IgD-negative memory B cell (primary cell): ENCODE results near the gene ITK. TPM values are rescaled to one million over a fixed set of nuclear protein-coding genes. Genes with fewer than 3 reads are reported as not detected.

Source experiments
- H3K27ac Mint-ChIP-seq, 3 donors: one replicate each; pipeline ENCODE4 v1.8.0; 2020 to 2022; ENCODE audit warnings: mild to moderate bottlenecking in 3 of 3, mixed read lengths in 3 of 3, moderate library complexity in 1 of 3
- H3K27me3 Mint-ChIP-seq: one replicate; pipeline ENCODE4 v1.8.0; 2021; ENCODE audit warnings: mixed read lengths
- H3K36me3 Mint-ChIP-seq: one replicate; pipeline ENCODE4 v1.8.0; 2020; ENCODE audit warnings: mild to moderate bottlenecking, mixed read lengths
- H3K4me1 Mint-ChIP-seq, 3 donors: one replicate each; pipeline ENCODE4 v1.8.0; 2020 to 2022; ENCODE audit warnings: mixed read lengths in 3 of 3, mild to moderate bottlenecking in 1 of 3
- H3K4me3 Mint-ChIP-seq, 4 donors: one replicate each; pipeline ENCODE4 v1.8.0; 2020 to 2022; ENCODE audit warnings: mild to moderate bottlenecking in 4 of 4, mixed read lengths in 4 of 4, moderate library complexity in 3 of 4
- H3K9me3 Mint-ChIP-seq, 3 donors: one replicate each; pipeline ENCODE4 v1.8.0; 2020 to 2021; ENCODE audit warnings: mixed read lengths in 3 of 3, mild to moderate bottlenecking in 1 of 3
- polyA plus RNA-seq: library from polyadenylated mRNA; unstranded; fragments of 300-500 nt; fragmentation: Illumina TruSeq; gene quantifications from one replicate; pipeline ENCODE4 v1.2.3, GENCODE V29; 2021

ITK gene
- polyA plus RNA-seq, 1 donor from 2014 or later, result 5.6 TPM

DNA sequence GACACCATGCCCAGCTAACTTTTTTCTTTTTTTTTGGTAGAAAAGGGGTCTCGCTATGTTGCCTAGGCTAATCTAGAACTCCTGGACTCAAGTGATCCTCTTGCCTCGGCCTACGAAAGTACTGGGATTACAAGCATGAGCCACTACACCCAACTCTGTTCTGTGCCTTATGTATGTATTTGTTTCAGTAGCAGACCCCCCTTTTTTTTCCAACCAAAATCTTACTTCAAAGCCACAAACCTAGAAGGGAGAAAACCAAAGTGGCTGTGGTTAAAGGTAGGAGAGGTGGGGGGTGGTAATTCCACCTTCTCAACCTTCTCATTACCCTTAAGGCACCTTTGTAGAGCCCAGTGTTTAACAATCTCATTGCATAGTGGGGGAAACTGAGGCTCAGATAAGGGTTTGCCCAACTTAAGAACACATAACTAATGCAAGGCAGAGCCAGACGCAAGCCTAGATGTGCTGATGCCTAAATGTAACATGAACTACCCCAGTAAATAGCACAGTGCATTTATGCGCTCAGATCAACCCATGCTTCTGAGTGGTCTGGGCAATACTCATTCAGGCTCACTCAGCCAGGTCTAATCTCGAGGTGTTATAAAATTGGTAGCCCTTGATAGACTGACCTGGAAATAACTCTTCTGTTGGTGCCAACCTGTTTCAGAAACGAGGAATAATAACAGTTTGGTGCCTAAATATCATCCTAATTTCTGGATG, 33.0 kb downstream of the ITK start:
- H3K4me3 Mint-ChIP-seq, result no peak overlapping the region
- peaks cover 15% of the 10 kb centered on the region for H3K27me3 Mint-ChIP-seq
- peaks cover 28 to 36% (median 32%) of the 10 kb centered on the region in 3 donors for H3K4me1 Mint-ChIP-seq
- no peaks in the 10 kb centered on the region for H3K9me3 Mint-ChIP-seq
- H3K36me3 Mint-ChIP-seq, result peaks cover 1% of the 10 kb centered on the region
- no peak overlapping the region for H3K27ac Mint-ChIP-seq

DNA sequence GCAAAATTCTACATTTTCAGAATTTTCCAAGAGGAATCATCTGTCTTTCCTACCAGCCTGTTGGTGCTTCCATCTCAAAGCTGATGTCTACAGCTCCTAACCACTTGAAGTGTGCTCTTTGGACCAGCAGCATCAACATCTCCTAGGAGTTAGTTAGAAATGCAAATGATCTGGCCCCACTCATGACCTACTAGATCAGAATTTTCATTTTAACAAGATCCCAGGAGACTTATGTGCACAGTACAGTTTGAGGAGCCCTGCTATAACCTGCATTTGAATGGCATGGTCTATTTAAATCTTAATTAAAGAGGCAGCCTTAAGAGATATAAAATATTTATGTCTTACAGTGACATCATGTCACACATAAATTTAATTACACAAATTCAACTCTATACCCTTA, 33.8 kb downstream of the ITK start:
- Mint-ChIP-seq H3K4me1 (peaks cover 28 to 36% (median 32%) of the 10 kb centered on the region in 3 donors), H3K27ac (no peak overlapping the region), H3K9me3 (no peaks in the 10 kb centered on the region), H3K36me3 (peaks cover 1% of the 10 kb centered on the region), H3K4me3 (peak overlapping the region in 2 of 4 donors; percentile 78 to 90), H3K27me3 (peaks cover 15% of the 10 kb centered on the region)

DNA sequence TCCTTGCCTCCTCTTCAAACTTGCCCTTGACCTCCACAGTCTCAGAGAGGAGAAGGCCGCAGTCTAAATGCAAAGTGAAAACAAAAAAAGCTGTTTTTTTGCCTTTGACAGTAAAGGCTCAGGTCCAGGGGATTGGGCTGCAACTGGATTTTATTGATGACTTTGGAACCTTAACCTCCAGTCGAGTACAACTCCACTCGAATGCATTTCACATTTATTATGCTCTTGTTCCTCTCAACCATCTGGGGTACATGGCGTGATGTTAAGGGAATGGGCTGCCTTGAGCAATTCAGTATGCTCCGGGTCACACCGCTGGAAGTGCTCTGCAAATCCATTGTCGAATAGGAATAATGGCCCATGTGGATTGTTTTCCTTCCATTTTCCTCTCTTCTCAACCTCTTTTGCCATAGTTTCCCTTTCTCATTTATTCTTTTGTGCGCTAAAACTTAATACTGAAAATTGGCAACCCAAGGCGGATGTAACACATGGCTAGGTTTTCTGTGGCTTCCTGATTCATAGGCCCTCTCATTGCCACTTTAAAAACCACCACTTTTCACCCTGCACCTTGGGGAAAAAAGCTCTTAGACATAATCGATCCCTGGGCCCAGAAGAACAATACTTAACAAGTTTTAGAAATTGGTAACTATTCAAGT, 34.3 kb downstream of the ITK start:
- peaks cover 1% of the 10 kb centered on the region for H3K36me3 Mint-ChIP-seq
- H3K9me3 Mint-ChIP-seq, result no peaks in the 10 kb centered on the region
- H3K27me3 Mint-ChIP-seq, result peaks cover 18% of the 10 kb centered on the region
- H3K4me3 Mint-ChIP-seq, result peak overlapping the region; percentile 42 to 90 (median 82)
- H3K27ac Mint-ChIP-seq, result peak overlapping the region; percentile 1 to 85 (median 73)
- peaks cover 28 to 39% (median 34%) of the 10 kb centered on the region in 3 donors for H3K4me1 Mint-ChIP-seq

DNA sequence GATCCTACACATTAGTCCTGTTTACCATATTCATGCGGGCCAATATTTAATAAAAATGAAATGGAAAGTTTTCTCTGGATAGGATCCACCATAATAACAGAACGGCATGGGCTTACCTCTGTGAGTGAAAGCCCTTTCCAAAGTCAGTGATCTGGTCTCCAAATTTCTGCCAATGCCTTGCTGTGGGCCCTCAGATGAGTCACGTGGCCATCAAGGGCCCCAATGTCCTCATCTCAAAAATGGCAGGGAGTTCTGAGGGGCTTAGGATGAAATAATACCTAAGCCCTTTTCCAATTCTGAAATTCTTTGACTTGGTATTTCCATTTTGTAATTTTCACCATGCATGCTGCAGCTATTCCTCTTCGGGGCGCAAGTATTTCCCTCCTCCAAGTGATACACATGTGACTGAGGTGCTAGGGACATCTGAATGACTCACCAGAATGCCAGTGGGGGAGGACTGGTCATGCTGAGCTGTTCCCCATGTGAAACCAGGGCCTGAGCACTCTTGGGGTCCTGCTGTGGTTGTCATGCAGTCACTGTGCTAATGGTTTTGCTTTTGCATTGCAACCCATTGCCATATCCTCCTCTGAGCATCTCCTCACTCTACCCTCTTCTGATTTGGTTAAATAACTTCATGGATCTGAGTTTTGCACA, 35.0 kb downstream of the ITK start:
- peaks cover 1% of the 10 kb centered on the region for H3K36me3 Mint-ChIP-seq
- H3K4me1 Mint-ChIP-seq, result peaks cover 28 to 40% (median 34%) of the 10 kb centered on the region in 3 donors
- H3K9me3 Mint-ChIP-seq, result no peaks in the 10 kb centered on the region
- peak overlapping the region in 2 of 3 donors; percentile 1 to 73 for H3K27ac Mint-ChIP-seq
- peaks cover 18% of the 10 kb centered on the region for H3K27me3 Mint-ChIP-seq
- H3K4me3 Mint-ChIP-seq, result peak overlapping the region in 3 of 4 donors; percentile 78 to 90 (median 87)

DNA sequence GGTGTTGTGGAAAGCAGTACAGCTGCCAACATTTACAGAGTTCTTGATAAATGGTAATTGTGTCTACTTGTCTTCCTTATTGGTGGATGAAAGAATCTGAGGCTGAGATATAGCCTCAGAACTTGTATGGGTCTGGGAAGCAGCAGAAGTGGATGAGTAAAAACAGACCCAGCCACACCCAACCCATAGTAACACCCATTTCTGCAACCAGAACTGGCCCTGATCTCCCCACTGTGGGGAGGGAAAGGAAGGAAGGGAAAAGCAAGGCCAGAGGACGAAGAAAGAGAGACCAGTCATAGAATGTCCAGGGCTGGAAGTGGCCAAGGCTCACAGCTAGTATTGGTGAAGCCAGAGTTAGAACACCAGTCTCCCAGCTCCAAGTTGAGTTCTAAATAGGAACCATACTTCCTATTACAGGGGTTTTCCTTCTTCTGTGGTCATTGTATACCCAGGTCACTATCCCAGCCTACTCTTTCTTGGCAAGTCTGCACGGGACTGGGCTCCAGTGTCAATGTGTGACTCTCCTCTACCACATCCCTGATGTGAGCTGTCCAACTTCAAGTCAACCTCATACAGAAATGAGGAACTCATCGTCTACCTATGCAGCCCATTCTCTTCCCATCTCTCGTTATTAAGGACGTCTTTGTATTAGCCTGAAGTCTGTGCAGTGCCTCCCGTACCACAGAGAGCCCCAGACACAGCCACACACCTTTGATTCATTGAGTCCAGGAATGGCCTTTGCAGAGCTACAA, 35.9 kb downstream of the ITK start:
- Mint-ChIP-seq H3K36me3 (peaks cover 3% of the 10 kb centered on the region), H3K4me1 (peaks cover 28 to 41% (median 34%) of the 10 kb centered on the region in 3 donors)

DNA sequence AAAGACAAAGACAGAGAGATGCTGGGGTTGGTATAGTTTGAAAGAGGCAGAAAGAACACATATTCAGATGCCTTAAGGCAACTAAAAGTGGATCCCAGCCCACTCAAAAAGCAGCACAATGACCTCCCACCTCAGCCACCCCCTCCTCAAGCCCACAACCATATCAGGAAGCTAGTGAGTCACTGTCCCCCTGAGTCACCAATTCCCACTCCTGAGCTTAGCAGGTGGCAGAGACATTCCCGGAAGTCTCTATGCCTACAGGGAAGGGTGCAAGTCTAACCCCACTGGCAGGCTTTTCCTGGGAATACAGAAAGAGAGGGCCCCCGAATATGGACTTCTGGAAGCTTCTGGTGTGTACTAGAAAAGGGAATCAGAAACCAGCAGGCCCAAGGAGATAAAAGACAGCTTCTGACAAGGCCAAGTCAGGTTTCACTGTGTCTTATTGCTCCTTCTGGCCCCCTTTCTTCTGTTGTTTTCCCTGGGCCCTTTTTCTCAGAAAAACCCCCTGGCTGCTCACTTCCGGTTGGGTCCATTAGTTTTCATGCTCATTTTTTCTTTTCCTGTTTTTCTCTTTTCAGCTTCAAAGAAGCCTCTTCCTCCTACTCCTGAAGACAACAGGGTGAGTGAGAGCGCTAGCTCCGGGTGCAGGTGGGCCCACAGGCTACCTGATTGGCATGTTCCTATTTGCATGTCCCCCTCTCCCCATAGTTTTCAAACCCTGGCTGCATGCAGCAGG, 36.8 kb downstream of the ITK start:
- Mint-ChIP-seq H3K9me3 (no peaks in the 10 kb centered on the region), H3K4me1 (peaks cover 28 to 47% (median 39%) of the 10 kb centered on the region in 3 donors), H3K36me3 (peaks cover 3% of the 10 kb centered on the region), H3K4me3 (peak overlapping the region in 2 of 4 donors; percentile 69 to 75), H3K27me3 (peaks cover 21% of the 10 kb centered on the region), H3K27ac (peak overlapping the region in 1 of 3 donors; percentile 17)

More for the DNA sequence above, 35.9 kb downstream of the ITK start:
- H3K9me3 Mint-ChIP-seq, result no peaks in the 10 kb centered on the region
- H3K4me3 Mint-ChIP-seq, result peak overlapping the region in 1 of 4 donors; percentile 75
- peak overlapping the region in 1 of 3 donors; percentile 27 for H3K27ac Mint-ChIP-seq
- peaks cover 20% of the 10 kb centered on the region for H3K27me3 Mint-ChIP-seq

DNA sequence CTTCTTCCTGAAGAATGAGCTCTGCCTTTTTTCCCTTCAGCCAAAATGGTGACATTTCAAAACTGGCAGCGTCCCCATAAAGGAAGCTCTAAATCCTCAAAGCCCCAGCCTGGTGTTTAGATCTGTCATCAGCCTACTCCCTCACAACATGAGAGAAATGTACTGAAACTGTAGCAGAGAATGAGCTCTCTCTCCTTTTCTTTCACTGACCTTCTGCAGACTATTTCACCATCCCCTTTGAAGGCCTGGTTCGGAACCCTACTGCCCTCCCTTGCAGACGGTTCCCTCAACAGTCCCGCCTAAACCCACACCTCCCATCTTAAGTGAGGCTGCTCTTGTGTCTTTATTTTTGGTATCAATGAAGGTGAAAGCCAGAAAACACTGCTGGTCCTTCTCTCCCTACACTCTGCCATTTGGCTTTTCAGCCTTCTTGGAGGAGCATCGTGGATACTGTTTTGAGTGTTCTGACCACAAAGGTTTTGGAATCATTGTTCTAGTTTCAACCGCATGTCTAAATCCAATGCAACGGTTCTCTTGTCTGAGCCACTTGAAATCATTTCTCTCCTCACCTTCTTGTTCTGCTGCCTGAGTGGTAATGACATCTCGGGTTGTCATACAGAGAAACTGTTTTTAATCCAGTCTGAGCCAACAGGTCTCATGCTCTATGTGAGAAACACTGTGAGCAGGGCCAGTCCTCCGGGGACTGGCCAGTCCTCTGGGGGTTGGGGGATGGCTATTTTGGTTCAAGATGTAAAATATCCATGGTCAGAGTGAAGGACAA, 39.0 kb downstream of the ITK start:
- H3K27ac Mint-ChIP-seq, result no peak overlapping the region
- H3K4me3 Mint-ChIP-seq, result peak overlapping the region in 2 of 4 donors; percentile 4 to 57
- H3K9me3 Mint-ChIP-seq, result no peaks in the 10 kb centered on the region
- peaks cover 3% of the 10 kb centered on the region for H3K36me3 Mint-ChIP-seq
- peaks cover 24% of the 10 kb centered on the region for H3K27me3 Mint-ChIP-seq
- peaks cover 31 to 48% (median 45%) of the 10 kb centered on the region in 3 donors for H3K4me1 Mint-ChIP-seq

DNA sequence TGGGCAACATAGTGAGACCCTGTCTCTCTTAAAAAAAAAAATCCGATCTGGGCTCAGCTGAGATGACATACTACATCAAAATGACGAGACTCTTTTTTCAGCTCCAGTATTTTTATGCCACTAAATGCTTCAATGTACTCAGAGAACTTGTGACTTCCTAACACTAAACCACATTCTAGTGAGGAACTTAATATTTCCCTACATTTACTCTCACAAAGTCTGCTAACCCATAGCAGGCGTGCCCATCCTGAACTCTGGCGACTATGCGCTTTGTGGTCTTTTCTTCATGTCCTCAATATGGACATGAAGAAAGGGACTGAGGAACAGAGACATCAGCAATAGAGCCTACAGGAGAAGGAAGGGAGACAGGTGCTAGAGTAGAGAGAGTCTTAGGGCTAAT, 41.3 kb downstream of the ITK start:
- H3K27me3 Mint-ChIP-seq, result peaks cover 17% of the 10 kb centered on the region
- peaks cover 10 to 26% (median 24%) of the 10 kb centered on the region in 3 donors for H3K4me1 Mint-ChIP-seq
- H3K9me3 Mint-ChIP-seq, result no peaks in the 10 kb centered on the region
- H3K4me3 Mint-ChIP-seq, result peak overlapping the region in 1 of 4 donors; percentile 30
- peak overlapping the region in 1 of 3 donors; percentile 63 for H3K27ac Mint-ChIP-seq
- H3K36me3 Mint-ChIP-seq, result peaks cover 2% of the 10 kb centered on the region

DNA sequence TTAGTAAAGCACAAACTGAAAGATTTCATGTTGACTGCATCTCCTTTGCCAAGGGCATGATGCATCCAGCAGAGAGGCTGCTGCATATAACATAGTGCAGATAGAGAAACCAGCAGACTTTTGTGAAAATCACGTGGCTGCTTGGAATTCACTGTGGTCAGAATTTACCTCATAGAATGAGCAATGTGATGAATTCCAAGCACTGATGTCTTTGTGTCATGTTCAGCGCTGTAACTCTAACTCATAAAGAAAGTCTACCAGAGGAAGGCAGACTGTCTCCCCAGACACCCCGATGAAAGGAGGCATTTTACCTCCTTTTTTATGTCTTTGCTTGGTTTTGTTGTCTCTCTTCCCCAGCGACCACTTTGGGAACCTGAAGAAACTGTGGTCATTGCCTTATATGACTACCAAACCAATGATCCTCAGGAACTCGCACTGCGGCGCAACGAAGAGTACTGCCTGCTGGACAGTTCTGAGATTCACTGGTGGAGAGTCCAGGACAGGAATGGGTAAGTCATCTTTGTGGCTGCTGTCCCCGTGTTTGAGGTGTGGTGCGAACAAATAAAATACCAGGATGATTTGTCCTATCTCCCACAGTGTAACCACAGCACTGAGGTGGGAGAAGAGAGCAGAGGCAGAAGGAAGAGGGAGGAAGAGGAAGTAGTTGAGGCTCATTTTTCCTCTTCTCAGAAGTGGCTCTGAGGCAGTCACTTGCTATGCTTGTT, 42.0 kb downstream of the ITK start:
- Mint-ChIP-seq H3K4me1 (peaks cover 9 to 22% (median 19%) of the 10 kb centered on the region in 3 donors), H3K9me3 (no peaks in the 10 kb centered on the region), H3K4me3 (peak overlapping the region in 2 of 4 donors; percentile 39 to 73), H3K27me3 (peaks cover 14% of the 10 kb centered on the region), H3K27ac (no peak overlapping the region), H3K36me3 (peaks cover 2% of the 10 kb centered on the region)

DNA sequence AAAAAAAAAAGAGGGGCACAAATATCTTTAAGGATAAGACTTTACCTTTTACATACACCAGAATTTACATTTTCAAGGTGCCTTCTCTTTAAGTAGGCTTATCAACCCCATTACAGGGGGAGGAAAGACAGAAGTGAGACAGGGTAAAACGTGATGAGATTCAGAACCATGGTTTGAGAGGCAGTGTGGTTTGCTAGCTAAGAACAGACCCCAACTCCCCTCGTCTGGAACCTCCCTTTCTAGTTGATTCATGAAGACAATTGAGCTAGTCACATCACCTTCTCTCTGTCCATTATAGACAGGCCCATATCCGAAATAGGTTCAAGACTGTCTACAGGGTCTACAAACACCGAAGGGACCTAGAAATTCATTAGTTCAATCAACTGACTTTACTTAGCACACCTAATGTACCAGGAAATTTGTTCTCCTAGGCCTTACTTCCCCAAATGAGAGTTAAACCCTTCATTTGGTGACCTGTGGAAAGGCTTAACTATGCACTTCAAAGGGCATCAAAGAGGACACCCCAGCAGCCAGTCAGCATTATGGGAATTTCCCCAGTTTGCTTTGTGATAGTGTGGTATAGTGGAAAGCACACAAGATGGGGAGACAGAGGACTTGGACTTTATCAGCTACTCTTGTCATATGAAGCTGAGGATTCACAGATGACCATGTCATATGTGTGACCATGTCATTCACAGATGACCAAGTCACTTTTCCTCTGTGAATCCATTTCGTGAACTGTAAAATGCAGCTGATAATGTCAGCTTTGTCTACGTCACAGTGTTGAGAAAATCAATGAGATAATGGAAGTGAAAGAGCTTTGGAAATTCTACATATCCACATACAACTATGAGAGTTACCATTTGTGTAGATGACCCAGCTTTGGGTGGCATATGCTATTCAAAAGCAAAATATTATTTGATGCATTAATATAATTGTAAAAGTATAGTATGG, 45.1 kb downstream of the ITK start:
- H3K27me3 Mint-ChIP-seq, result peaks cover 11% of the 10 kb centered on the region
- no peaks in the 10 kb centered on the region for H3K9me3 Mint-ChIP-seq
- H3K4me1 Mint-ChIP-seq, result peaks cover 9 to 16% (median 13%) of the 10 kb centered on the region in 3 donors
- H3K4me3 Mint-ChIP-seq, result no peak overlapping the region
- H3K27ac Mint-ChIP-seq, result no peak overlapping the region
- H3K36me3 Mint-ChIP-seq, result peaks cover 4% of the 10 kb centered on the region

DNA sequence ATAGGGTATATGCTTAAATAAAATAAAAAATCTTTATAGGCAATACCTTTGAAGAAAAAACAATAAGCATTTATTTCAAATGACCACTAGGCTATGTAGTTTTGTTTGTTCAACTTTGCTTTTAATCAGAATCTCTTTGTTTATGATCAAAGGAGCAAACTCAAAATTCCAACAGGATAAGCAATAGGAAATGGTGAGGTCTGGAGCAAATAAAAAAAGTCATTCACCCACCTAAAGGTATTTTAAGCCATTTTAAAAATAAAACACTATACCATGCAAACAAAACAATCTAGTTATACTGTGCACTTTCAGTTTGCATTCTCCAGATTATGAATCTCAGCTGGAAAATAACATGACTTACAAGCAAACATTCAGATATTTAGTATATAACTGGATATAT, 50.0 kb downstream of the ITK start:
- peaks cover 3% of the 10 kb centered on the region for H3K36me3 Mint-ChIP-seq
- no peak overlapping the region for H3K4me3 Mint-ChIP-seq
- peaks cover 0 to 1% (median 0%) of the 10 kb centered on the region in 3 donors for H3K4me1 Mint-ChIP-seq
- no peak overlapping the region for H3K27ac Mint-ChIP-seq
- H3K9me3 Mint-ChIP-seq, result no peaks in the 10 kb centered on the region
- no peaks in the 10 kb centered on the region for H3K27me3 Mint-ChIP-seq

DNA sequence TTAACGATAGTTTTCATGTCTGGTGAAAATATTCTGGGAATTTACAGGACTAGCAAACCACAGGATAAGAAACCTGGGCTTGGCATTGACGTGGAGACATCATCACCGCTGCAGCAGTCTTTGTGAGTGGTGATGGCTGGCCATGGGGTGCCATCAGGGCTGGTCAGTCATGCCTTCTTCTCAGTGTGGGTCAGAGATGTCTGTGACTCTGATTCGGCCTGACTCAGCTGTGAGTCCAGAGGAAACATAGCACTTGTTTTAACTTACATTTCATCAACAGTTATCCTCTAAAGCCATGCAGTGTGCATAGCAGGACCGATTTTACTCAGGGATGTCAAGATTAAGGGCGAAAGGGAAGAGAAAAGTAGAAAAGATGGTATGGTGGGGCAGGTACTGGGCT, 52.1 kb downstream of the ITK start:
- Mint-ChIP-seq H3K4me3 (no peak overlapping the region), H3K9me3 (no peaks in the 10 kb centered on the region), H3K4me1 (peaks cover 0 to 1% (median 0%) of the 10 kb centered on the region in 3 donors), H3K27ac (no peak overlapping the region), H3K27me3 (no peaks in the 10 kb centered on the region), H3K36me3 (peaks cover 3% of the 10 kb centered on the region)
